GM21381 (cell line): ENCODE results near the gene SLC35F1.
"Not testable (repeated sequence)": the region's sequence is repeated elsewhere in the genome, so short reads cannot be mapped to it uniquely, and the experiment has no call there.

Experiments used
- ATAC-seq: cut with Tn5 transposase; IDR thresholded peaks from one replicate; pipeline ENCODE4 v1.9.1; 2021; ENCODE audit warnings: mild to moderate bottlenecking, moderate library complexity; ENCODE audit not compliant: unreplicated experiment

The SLC35F1 gene

DNA sequence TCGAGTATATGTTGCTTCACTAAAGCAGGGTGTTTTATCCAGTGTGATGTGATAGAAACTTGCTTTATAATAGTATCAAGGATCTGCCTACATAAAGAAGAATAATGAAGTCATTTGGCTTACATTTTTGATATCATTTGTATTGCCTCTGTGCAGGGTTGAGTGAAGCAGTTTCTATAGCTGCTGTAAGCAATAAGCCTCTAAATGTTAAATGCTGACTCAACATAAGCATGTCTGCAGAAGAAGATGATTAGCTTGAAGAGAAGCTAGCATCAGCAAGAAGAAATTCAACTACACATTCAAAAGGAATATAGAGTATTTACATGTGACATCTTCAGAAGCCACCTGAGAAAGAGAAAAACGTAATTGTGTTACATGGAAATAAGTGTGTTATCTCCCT is 17.6 kb downstream of the SLC35F1 start:
- no peak for ATAC-seq

DNA sequence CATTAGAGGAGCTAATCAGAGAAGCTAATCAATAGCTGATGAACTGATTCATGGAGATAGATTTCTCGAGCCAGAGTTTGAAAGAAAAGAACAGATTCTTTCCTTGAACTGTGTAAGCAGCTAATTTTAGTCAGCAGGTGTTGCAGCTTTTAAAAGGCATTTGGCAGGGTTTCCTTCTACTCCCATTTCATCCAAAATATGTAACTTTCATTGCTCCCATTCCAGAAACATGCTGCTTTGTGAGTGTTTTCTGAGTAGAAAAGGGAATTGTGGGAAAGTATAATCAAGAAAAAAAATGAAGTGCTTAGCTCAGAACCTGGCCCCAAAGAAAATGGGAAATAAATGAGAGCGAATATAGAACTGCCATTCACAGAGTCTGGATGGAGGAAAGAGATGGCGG is 20.8 kb downstream of the SLC35F1 start:
- no peak for ATAC-seq

DNA sequence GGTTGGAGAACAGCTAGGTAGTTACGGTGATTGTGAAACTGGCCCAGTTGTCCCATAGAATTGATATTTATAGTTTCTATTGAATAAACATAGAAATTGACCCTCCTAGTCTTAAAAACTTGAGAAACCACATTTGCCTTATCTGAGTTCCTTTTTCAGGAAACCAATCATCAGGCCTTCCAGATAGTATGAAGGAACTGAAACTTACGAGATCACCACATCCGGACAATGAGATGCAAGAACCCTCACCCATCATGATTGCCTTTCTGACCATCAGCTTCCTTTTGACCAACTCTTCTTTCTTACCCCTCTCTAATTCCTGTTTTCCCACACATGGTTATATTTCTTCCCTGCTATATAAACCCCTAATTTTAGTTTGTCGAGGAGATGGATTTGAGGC is 21.8 kb downstream of the SLC35F1 start:
- no peak for ATAC-seq

- ATAC-seq, result no peak
These were observed 22.4 kb downstream of the SLC35F1 start for GRCh38 chr6:117929501-117929900.

GRCh38 chr6:117930645-117931044 is 23.6 kb downstream of the SLC35F1 start:
- no peak for ATAC-seq

DNA sequence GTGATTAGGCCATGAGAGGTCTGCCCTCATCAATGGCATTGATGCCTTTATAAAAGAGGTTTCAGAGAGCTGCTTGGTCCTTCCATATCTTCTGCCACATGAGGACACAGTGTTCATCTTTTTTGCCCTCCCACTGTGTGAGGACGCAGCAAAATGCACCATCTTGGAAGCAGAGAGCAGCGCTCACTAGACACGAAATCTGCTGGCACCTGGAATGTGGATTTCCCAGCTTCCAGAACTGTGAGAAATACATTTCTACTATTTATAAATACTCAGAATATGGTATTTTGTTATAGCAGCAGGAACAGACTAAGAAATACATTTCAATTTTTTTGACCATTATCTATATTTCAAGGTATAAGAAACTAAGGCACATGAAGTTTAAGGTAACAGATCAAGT is 24.9 kb downstream of the SLC35F1 start:
- ATAC-seq, result no peak

DNA sequence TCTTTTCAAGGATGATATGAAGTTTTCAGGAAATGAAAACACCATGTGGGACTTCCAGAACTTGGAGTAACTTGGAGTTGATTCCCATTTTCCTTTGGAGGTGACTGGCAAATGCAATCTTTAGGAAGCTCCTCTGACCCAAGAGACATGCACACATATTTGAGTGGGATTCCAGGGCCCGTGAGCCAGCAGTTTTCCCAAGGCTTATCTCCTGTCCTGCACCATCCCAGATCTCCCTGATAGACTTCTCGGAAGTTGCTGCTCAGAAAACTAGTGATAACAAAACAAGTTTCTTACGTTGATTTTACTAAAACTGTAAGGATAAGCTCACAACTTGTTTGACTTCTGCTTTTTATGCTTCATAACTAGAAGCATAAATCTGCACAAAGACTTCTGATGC is 25.6 kb downstream of the SLC35F1 start:
- no peak for ATAC-seq

- no peak for ATAC-seq
These were observed 26.4 kb downstream of the SLC35F1 start for GRCh38 chr6:117933471-117933870.

GRCh38 chr6:117938311-117938995 is 31.4 kb downstream of the SLC35F1 start:
- no peak for ATAC-seq

DNA sequence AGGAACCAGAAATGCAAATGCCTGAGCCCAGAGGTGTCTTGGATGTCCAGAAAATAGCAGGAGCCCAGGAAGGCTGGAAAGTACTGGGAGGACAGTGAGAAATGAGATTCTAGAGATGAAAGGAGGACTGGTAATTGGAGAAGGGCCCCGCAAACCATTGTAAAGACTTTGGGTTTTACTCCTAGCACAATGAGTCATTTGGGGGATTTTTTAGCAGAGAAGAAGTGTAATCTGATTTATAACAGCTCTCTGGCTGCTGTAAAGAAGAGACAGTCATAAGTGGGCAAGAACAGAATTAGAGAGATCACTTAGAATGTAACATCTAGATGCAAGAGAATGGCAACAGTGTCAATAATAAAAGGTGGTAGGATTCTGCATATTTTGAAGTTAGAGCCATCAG is 40.2 kb downstream of the SLC35F1 start:
- no peak for ATAC-seq

- no peak for ATAC-seq
These were observed 44.7 kb downstream of the SLC35F1 start for GRCh38 chr6:117951783-117952182.

GRCh38 chr6:117955684-117956256 is 48.7 kb downstream of the SLC35F1 start:
- ATAC-seq, result peak; percentile 67

DNA sequence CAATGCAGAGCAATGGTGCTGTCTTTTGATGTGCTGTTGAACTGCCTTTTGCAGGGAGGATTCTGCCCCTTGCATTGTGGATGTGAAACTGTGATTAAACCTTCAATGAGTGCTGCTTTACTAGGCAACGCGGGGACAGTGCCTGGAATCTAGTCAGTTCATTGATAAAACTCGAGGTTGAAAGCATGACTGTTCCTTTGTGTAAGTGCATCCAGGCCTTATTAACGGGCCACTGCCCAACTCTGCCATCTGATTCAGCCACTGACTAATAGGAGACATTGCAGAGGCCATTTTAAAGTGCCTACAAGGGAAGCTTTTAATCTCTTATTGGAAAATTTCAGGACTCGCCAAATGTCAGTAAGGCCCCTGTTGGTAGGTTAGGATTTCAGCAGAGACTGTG is 49.3 kb downstream of the SLC35F1 start:
- no peak for ATAC-seq

GRCh38 chr6:117958536-117958935 is 51.5 kb downstream of the SLC35F1 start:
- no peak for ATAC-seq

- ATAC-seq, result no peak
These were observed 53.8 kb downstream of the SLC35F1 start for GRCh38 chr6:117960877-117961276.

GRCh38 chr6:117961301-117961700 is 54.2 kb downstream of the SLC35F1 start:
- no peak for ATAC-seq

- not testable (repeated sequence) for ATAC-seq
These were observed 58.7 kb downstream of the SLC35F1 start for GRCh38 chr6:117965763-117966162.

GRCh38 chr6:117971637-117972036 is 64.6 kb downstream of the SLC35F1 start:
- ATAC-seq, result no peak

DNA sequence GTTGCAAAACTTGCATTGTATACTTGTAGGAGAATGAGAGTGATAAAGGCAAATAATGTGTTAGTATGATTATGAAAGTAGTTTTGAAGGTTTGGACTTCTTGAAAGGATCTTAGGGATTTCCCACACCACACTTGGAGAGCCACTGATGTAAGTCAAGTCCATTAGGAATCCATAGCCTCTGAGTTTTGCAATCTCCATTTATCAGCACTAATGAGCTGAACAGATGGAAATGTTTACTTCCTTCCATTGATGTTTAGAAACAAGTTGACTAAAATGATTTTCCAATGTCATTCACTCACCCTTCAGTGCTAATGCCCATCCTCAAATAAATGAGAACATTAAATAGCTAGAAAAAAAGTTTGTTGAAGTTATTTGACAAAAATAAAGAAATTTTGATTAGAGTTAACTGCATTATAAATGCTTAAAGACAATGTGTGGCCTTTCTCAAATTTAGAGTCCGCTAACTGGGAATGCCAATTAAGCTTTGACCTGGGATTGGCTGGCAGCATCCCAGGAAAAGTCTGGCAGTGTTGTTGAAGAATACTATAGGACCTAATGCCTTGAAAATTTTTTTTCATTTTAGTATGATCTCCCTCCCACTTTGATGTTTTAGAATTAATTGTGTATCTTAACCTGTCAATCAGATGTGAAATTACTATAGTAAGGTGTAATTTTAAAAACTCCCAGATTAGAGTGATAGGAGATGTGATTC is 68.0 kb downstream of the SLC35F1 start:
- no peak for ATAC-seq

DNA sequence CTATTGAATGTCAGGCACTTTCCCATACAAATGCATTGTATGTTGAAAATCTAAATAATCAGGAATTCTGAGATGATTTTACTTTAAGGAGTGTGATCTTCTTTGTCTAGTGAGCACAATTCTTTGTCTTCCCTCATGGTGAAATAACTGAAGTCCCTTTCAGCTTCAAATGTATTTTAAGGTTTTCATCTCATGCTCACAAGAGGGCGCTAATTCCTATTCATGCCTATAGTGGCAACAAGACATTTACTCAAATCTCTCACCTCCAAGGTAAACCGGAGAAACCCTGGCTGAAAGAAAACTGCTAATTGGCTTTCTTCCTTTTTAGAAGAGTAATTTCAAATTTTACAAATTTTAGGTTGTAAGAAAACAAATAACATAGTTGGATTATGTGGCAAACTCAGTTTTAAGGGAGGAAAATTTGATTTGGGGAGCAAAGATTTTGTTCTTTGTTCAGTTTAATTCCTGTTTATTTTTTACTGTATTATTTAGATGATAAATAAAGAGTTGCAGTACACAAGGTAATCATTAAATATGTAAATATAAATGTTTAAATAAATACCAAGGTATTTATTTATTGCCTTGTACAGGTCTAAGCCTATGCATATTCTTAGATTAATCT is 69.1 kb downstream of the SLC35F1 start:
- ATAC-seq, result no peak

- ATAC-seq, result no peak
These were observed 78.9 kb downstream of the SLC35F1 start for GRCh38 chr6:117985916-117986315.

GRCh38 chr6:117986396-117986795 is 79.3 kb downstream of the SLC35F1 start:
- ATAC-seq, result no peak
